Fibroblast of mammary gland (primary cell): ENCODE results near the gene TEX52.
A peak's percentile ranks its signal among the peaks of the same experiment; 100 is the strongest.

Source experiments
- DNase-seq: peaks from one replicate; pipeline ENCODE4 v3.0.0-alpha.2; 2010; ENCODE audit warnings: low read depth
- H3K4me3 ChIP-seq: 2 replicates; pipeline ENCODE4 v1.5.1; 2011; ENCODE audit warnings: low read depth, mild to moderate bottlenecking, low read length, moderate library complexity; ENCODE audit not compliant: control insufficient read depth
- CTCF ChIP-seq: conservative IDR thresholded peaks from 2 replicates; pipeline ENCODE4 v1.5.1; 2011; ENCODE audit warnings: low read depth, low read length, inconsistent platforms; ENCODE audit not compliant: control insufficient read depth, insufficient read depth

Gene TEX52

DNA sequence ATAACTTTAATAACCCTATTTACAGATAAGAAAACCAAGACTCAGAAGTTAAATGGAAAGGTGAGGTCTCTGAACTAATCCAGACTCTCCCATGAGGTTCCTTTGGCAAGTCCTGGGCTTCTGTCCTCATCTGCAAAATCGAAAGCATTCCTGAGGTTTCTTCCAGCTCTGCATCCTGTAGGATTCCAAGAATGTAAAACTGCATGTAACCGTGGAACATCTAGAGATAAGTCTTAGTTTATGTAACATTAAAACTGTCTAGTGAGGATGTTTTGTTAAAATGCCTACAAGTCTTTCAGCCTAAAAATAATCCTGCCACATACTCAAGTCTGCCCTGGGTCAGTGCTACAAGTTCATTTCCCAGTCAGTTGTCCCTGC lies 51.7 kb downstream of the TEX52 start:
- H3K4me3 ChIP-seq, result no peak overlapping the region
- TF ChIP-seq CTCF, result no peak
- DNase-seq, result no peak

DNA sequence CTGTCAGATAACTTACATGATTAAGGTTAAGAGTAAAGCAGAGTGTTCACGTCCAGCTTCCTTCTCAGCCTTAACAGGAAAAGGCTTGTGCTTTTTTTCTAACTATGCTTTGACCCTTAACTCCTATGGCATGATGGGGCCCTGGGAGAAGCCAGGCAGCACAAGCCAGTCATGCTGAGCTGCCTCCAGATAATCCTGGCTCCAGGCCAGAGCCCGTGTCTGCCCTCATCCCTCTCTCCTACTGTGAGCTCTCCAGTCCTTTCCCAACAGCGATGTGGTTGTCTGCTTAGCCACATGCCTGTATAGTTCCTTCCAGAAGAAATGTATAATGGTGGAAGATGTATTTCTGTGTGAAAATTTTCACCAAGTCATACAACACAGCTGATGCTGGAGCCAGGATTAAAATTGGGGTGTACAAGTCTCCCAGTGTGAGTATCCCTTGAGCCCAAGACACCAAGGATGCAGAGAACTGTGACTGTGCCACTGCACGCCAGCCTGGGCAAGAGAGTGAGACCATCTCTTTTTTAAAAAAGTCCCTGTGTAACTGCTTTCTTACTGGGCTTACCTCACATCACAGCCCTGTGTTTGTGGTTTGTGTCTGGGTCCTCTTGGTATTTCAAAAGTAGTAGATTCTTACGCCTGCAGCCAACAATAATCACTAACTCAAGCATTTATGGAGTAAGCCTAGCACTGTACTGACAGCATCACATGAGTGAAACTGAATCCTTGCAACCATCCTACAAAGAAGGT lies 52.3 kb downstream of the TEX52 start:
- no peak overlapping the region for H3K4me3 ChIP-seq
- TF ChIP-seq CTCF, result no peak
- DNase-seq, result peak; percentile 68

DNA sequence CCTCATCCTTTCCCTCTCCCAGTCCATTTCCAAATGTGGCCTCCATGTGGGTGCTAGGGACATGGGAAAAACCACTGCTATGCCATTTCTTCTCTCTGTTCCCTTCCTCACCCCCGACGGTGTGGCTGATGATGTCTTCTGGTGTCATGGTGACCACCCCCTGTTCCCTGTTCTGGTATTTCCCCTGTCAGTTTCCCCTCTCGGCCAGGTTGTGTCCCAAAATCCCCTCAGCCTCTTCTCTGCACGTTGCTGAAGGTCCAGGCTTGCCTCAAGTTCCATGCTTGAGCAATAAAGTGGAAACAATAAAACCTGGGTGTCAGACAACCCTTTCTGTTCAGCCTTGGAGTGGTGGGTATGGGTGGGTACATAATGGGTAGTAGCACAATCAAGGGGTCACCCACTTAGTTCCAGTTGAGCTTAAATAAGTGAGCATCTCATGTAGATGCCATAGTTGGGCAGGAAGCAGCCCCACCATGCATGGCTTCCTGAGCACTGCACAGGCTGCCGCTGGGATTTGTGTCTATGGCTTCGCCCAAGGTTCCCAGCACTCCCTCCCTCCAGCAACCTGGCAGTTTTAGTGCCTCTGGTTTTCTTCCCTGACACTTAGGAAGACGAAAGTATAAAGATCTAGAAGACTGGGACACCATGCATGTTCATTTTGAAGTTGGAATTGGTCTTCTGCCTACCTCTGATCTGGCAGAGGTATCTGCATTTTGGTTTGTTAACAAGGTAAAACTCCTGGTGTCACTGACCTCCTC lies 53.0 kb downstream of the TEX52 start:
- DNase-seq, result no peak
- no peak overlapping the region for H3K4me3 ChIP-seq
- no peak for TF ChIP-seq CTCF

- no peak for TF ChIP-seq CTCF
- H3K4me3 ChIP-seq, result no peak overlapping the region
- DNase-seq, result no peak
Observed at GRCh38 chr12:2801044-2801783, 55.6 kb downstream of the TEX52 start.

GRCh38 chr12:2800046-2800570 lies 56.7 kb downstream of the TEX52 start:
- H3K4me3 ChIP-seq, result no peak overlapping the region
- TF ChIP-seq CTCF, result no peak
- no peak for DNase-seq
